Fibroblast of the aortic adventitia (primary cell): ENCODE results near the gene SLC9A9. TPM values are rescaled to one million over a fixed set of nuclear protein-coding genes. Genes with fewer than 3 reads are reported as not detected.

ENCODE experiments used
- DNase-seq: peaks from one replicate; pipeline ENCODE4 v3.0.0-alpha.2; 2010; ENCODE audit warnings: low read depth
- H3K4me3 ChIP-seq: 2 replicates; pipeline ENCODE4 v1.5.1; 2011; ENCODE audit warnings: low read depth, mild to moderate bottlenecking, control low read depth, low read length, moderate library complexity
- CTCF ChIP-seq: IDR thresholded peaks from 2 replicates; pipeline ENCODE4 v1.5.1; 2011; ENCODE audit warnings: mild to moderate bottlenecking, low read length, control low read depth, inconsistent platforms; ENCODE audit not compliant: insufficient read depth
- total RNA-seq: library from RNA; depleted of rRNA; stranded (reverse); fragments of >200 nt; gene quantifications from 2 replicates; pipeline ENCODE4 v1.2.3, GENCODE V29; 2012; ENCODE audit warnings: low replicate concordance

SLC9A9 gene
- total RNA-seq, 1 donor = 23.8 TPM

- TF ChIP-seq CTCF = no peak
- DNase-seq = no peak
Measured at GRCh38 chr3:143412084-143412483, 436.2 kb downstream of the SLC9A9 start.

GRCh38 chr3:143410259-143410658 is 438.0 kb downstream of the SLC9A9 start:
- no peak overlapping the region for H3K4me3 ChIP-seq
- no peak for TF ChIP-seq CTCF
- DNase-seq = no peak

More at GRCh38 chr3:143412084-143412483, 436.2 kb downstream of the SLC9A9 start:
- no peak overlapping the region for H3K4me3 ChIP-seq

DNA sequence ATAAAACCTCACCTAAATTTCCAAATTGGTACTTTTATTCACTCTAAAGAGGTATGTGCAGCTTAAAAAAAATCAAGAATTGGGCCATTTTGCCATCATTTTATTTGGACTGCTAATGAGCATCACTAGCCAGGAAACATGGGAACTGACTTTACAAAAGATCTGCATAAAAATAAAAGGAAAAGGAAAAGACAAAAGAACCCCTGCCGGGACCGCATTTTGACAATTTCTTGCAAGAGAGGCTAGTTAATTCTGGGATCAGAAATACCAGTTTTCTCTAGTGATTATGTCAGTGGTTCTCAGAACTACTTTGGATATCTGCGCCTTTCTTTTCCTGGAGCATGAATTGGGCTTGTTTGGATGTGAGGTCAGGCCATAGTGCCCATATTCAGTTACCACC is 439.5 kb downstream of the SLC9A9 start:
- TF ChIP-seq CTCF = no peak
- no peak overlapping the region for H3K4me3 ChIP-seq
- DNase-seq = no peak

GRCh38 chr3:143402602-143403001 is 445.7 kb downstream of the SLC9A9 start:
- no peak overlapping the region for H3K4me3 ChIP-seq
- no peak for TF ChIP-seq CTCF
- DNase-seq = no peak

DNA sequence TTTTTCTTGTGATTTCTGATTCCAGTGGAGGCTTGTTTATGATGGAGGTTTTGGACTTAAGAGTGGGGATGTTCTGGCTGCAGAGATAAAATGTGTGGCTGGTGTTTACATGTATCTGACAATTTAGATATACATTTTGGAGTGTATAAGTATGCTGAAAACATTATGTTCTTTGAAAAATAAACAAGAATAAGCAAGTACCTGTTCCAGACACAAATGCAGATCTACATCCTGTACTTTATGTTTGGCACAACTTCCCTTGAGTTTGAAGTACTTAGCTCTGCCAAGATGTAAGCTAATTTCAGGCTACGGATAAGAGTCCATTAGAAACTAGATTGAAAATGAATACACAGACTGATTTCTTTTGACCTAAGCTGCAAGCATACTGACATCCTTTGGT is 451.5 kb downstream of the SLC9A9 start:
- no peak overlapping the region for H3K4me3 ChIP-seq
- DNase-seq = no peak
- TF ChIP-seq CTCF = no peak

DNA sequence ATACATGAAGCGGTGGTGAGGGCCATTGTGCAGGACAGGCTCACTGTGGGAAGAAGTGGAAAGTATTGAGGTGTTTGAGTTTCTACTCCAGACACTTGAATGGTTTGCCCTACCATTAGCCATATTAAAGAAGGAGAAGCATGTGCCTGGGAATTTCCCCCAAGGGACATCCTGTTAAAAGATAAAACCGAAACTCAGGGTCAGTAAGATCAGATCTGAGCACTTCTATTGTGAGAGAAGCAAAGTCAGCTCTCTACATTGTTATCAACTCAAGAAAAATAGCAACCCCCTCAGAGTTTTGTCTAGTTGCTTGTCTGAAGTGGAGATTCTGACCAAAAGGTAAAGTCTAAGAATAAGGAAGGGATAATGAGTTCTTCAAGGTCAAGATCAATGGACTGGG is 458.9 kb downstream of the SLC9A9 start:
- DNase-seq = no peak
- no peak for TF ChIP-seq CTCF

GRCh38 chr3:143387425-143387824 is 460.8 kb downstream of the SLC9A9 start:
- H3K4me3 ChIP-seq = no peak overlapping the region
- TF ChIP-seq CTCF = no peak
- DNase-seq = no peak

More for the DNA sequence above, 458.9 kb downstream of the SLC9A9 start:
- no peak overlapping the region for H3K4me3 ChIP-seq
